HAP-1 (cell line): ENCODE measurements around the gene HOXC4.
A peak's percentile ranks its signal among the peaks of the same experiment; 100 is the strongest.

ENCODE experiments used
- DNase-seq, 2 experiments: peaks; one replicate each; pipeline ENCODE4 v3.0.0-alpha.2; 2016 to 2020; ENCODE audit warnings: low spot score in 2 of 2
- H3K27me3 ChIP-seq: fragments of 250-450 bp; sonication (Bioruptor Pico); 2 replicates; pipeline ENCODE4 v1.5.1; 2020; ENCODE audit warnings: low read depth, mild to moderate bottlenecking, moderate library complexity
- H3K36me3 ChIP-seq: fragments of 250-450 bp; sonication (Bioruptor Pico); replicated peaks from 2 replicates; pipeline ENCODE4 v1.5.1; 2020; ENCODE audit warnings: mild to moderate bottlenecking
- H3K4me1 ChIP-seq: fragments of 250-450 bp; sonication (Bioruptor Pico); 2 replicates; pipeline ENCODE4 v1.5.1; 2020; ENCODE audit warnings: mild to moderate bottlenecking
- H3K4me3 ChIP-seq: fragments of 250-450 bp; sonication (Bioruptor Pico); 2 replicates; pipeline ENCODE4 v1.5.1; 2020; ENCODE audit warnings: mild to moderate bottlenecking, moderate library complexity
- H3K9me3 ChIP-seq: fragments of 250-450 bp; sonication (Bioruptor Pico); 2 replicates; pipeline ENCODE4 v1.5.1; 2020; ENCODE audit warnings: mild to moderate bottlenecking, moderate library complexity
- in situ Hi-C: fragments of 300-500 bp; cut with MboI; formaldehyde crosslinking; loops from 3 replicates; pipeline ENCODE4 v1.14.3; 2020; ENCODE audit warnings: low sequenced_read_pairs, inconsistent platforms, mixed read lengths

HOXC4 gene

GRCh38 chr12:54010972-54011664 is 42.5 kb upstream of the HOXC4 start:
- peak overlapping the region; percentile 45 for H3K4me3 ChIP-seq
- in situ Hi-C loops, result no loop called here
- no peaks in the 10 kb centered on the region for H3K36me3 ChIP-seq
- peaks cover 23% of the 10 kb centered on the region for H3K4me1 ChIP-seq
- no peaks in the 10 kb centered on the region for H3K9me3 ChIP-seq
- DNase-seq, result no peak
- no peaks in the 10 kb centered on the region for H3K27me3 ChIP-seq

GRCh38 chr12:54011665-54012532 is 41.7 kb upstream of the HOXC4 start:
- Histone ChIP-seq H3K27me3 (no peaks in the 10 kb centered on the region), H3K4me1 (peaks cover 20% of the 10 kb centered on the region), H3K4me3 (no peak overlapping the region), H3K9me3 (no peaks in the 10 kb centered on the region), H3K36me3 (no peaks in the 10 kb centered on the region)
- no peak for DNase-seq
- in situ Hi-C loops, result no loop called here

- Histone ChIP-seq H3K27me3 (no peaks in the 10 kb centered on the region), H3K4me1 (peaks cover 20% of the 10 kb centered on the region)
Measured at GRCh38 chr12:54012631-54013409, 40.8 kb upstream of the HOXC4 start.

GRCh38 chr12:54014377-54015017 is 39.1 kb upstream of the HOXC4 start:
- no peaks in the 10 kb centered on the region for H3K36me3 ChIP-seq
- no peaks in the 10 kb centered on the region for H3K9me3 ChIP-seq
- in situ Hi-C loops, result no loop called here
- no peaks in the 10 kb centered on the region for H3K27me3 ChIP-seq
- H3K4me1 ChIP-seq, result peaks cover 27% of the 10 kb centered on the region
- H3K4me3 ChIP-seq, result no peak overlapping the region
- DNase-seq, result no peak

More at GRCh38 chr12:54012631-54013409, 40.8 kb upstream of the HOXC4 start:
- in situ Hi-C loops, result no loop called here
- Histone ChIP-seq H3K4me3 (no peak overlapping the region), H3K9me3 (no peaks in the 10 kb centered on the region), H3K36me3 (no peaks in the 10 kb centered on the region)
- no peak for DNase-seq

- no peaks in the 10 kb centered on the region for H3K9me3 ChIP-seq
- peaks cover 23% of the 10 kb centered on the region for H3K4me1 ChIP-seq
- DNase-seq, result no peak
- H3K36me3 ChIP-seq, result no peaks in the 10 kb centered on the region
- no peaks in the 10 kb centered on the region for H3K27me3 ChIP-seq
- H3K4me3 ChIP-seq, result no peak overlapping the region
- in situ Hi-C loops, result no loop called here
Measured at GRCh38 chr12:54015018-54015931, 38.4 kb upstream of the HOXC4 start.

GRCh38 chr12:54016051-54016450 is 37.6 kb upstream of the HOXC4 start:
- H3K9me3 ChIP-seq, result no peaks in the 10 kb centered on the region
- no peaks in the 10 kb centered on the region for H3K36me3 ChIP-seq
- H3K4me3 ChIP-seq, result peak overlapping the region; percentile 60
- in situ Hi-C loops, result no loop called here
- H3K27me3 ChIP-seq, result no peaks in the 10 kb centered on the region
- peaks cover 22% of the 10 kb centered on the region for H3K4me1 ChIP-seq
- no peak for DNase-seq

- no peaks in the 10 kb centered on the region for H3K9me3 ChIP-seq
- H3K27me3 ChIP-seq, result no peaks in the 10 kb centered on the region
- peak; percentile 69 to 76 for DNase-seq
- in situ Hi-C loops, result no loop called here
- H3K4me1 ChIP-seq, result peaks cover 18% of the 10 kb centered on the region
- H3K36me3 ChIP-seq, result no peaks in the 10 kb centered on the region
- peak overlapping the region; percentile 60 for H3K4me3 ChIP-seq
Measured at GRCh38 chr12:54016478-54016964, 37.1 kb upstream of the HOXC4 start.

- Histone ChIP-seq H3K36me3 (no peaks in the 10 kb centered on the region), H3K9me3 (no peaks in the 10 kb centered on the region), H3K4me3 (peak overlapping the region; percentile 60), H3K27me3 (no peaks in the 10 kb centered on the region), H3K4me1 (peaks cover 17% of the 10 kb centered on the region)
- peak; percentile 63 to 67 for DNase-seq
- in situ Hi-C loops, result no loop called here
Measured at GRCh38 chr12:54017027-54017788, 36.4 kb upstream of the HOXC4 start.

GRCh38 chr12:54017878-54018467 is 35.7 kb upstream of the HOXC4 start:
- peak; percentile 88 to 96 for DNase-seq
- Histone ChIP-seq H3K4me1 (peaks cover 17% of the 10 kb centered on the region), H3K9me3 (no peaks in the 10 kb centered on the region), H3K27me3 (no peaks in the 10 kb centered on the region), H3K4me3 (peak overlapping the region; percentile 60), H3K36me3 (no peaks in the 10 kb centered on the region)
- in situ Hi-C loops, result no loop called here

- no peaks in the 10 kb centered on the region for H3K36me3 ChIP-seq
- peaks cover 17% of the 10 kb centered on the region for H3K4me1 ChIP-seq
- no peaks in the 10 kb centered on the region for H3K9me3 ChIP-seq
- H3K4me3 ChIP-seq, result peak overlapping the region; percentile 60
- H3K27me3 ChIP-seq, result no peaks in the 10 kb centered on the region
- no peak for DNase-seq
- in situ Hi-C loops, result no loop called here
Measured at GRCh38 chr12:54018468-54018984, 35.1 kb upstream of the HOXC4 start.

- DNase-seq, result no peak
- Histone ChIP-seq H3K36me3 (no peaks in the 10 kb centered on the region), H3K9me3 (no peaks in the 10 kb centered on the region), H3K4me1 (peaks cover 17% of the 10 kb centered on the region), H3K4me3 (no peak overlapping the region), H3K27me3 (no peaks in the 10 kb centered on the region)
- in situ Hi-C loops, result no loop called here
Measured at GRCh38 chr12:54019091-54019811, 34.4 kb upstream of the HOXC4 start.
